IMR-90 (cell line): ENCODE results near the gene C6orf15. TPM values are rescaled to one million over a fixed set of nuclear protein-coding genes. Genes with fewer than 3 reads are reported as not detected.

ENCODE experiments used
- ATAC-seq: fragments of 200-7000 bp; cut with Tn5 transposase; 2 replicates; pipeline ENCODE4 v1.9.1; 2020; ENCODE audit warnings: low read depth, mild to moderate bottlenecking, moderate library complexity
- BruUV-seq: library from RNA; stranded (reverse); fragments of 400-500 nt; replicated peaks from 2 replicates; lab custom pipeline; 2021; lab: Mats Ljungman, UMichigan
- CTCF ChIA-PET: fragments of 300-600 bp; formaldehyde crosslinking; extraction: SDS; loops from one replicate; lab custom pipeline; 2021; ENCODE audit warnings: antibody characterized with exemption; lab: Yijun Ruan, JAX
- POLR2A ChIA-PET: fragments of 300-600 bp; sonication (Branson Sonifier 250); formaldehyde crosslinking; loops from one replicate; lab custom pipeline; 2022; ENCODE audit warnings: antibody characterized with exemption; ENCODE audit not compliant: unreplicated experiment; lab: Charles Lee
- DNase-seq: peaks from one replicate; pipeline ENCODE4 v3.0.0; 2013
- H2AFZ ChIP-seq: replicated peaks from 2 replicates; pipeline ENCODE3; 2013; ENCODE audit warnings: low read length, mild to moderate bottlenecking; ENCODE audit not compliant: poor library complexity
- H2AK5ac ChIP-seq: 2 replicates; pipeline ENCODE4 v1.6.1; 2013; ENCODE audit warnings: low read depth, low read length, inconsistent platforms
- H2AK9ac ChIP-seq: replicated peaks from 2 replicates; pipeline ENCODE3; 2013; ENCODE audit warnings: mild to moderate bottlenecking, low read depth, low read length, moderate library complexity; ENCODE audit not compliant: poor library complexity
- H2BK120ac ChIP-seq: 2 replicates; pipeline ENCODE4 v1.6.1; 2013; ENCODE audit warnings: low read depth, low read length, inconsistent platforms
- H2BK15ac ChIP-seq: 3 replicates; pipeline ENCODE4 v1.6.1; 2013; ENCODE audit warnings: low read depth, low read length, inconsistent platforms
- H2BK20ac ChIP-seq: 2 replicates; pipeline ENCODE4 v1.6.1; 2013; ENCODE audit warnings: low read depth, mild to moderate bottlenecking, inconsistent platforms, low read length, moderate library complexity
- H2BK5ac ChIP-seq: 2 replicates; pipeline ENCODE4 v1.6.1; 2013; ENCODE audit warnings: mild to moderate bottlenecking, low read depth, low read length, inconsistent platforms; ENCODE audit not compliant: poor library complexity, severe bottlenecking
- H3K14ac ChIP-seq: replicated peaks from 2 replicates; pipeline ENCODE4 v1.6.1; 2013; ENCODE audit warnings: low read depth, low read length, inconsistent platforms
- H3K18ac ChIP-seq: 2 replicates; pipeline ENCODE4 v1.6.1; 2013; ENCODE audit warnings: low read depth, low read length, control low read depth
- H3K23ac ChIP-seq: 2 replicates; pipeline ENCODE4 v1.6.1; 2013; ENCODE audit warnings: low read depth, low read length, inconsistent platforms
- H3K27ac ChIP-seq: 2 replicates; pipeline ENCODE4 v1.5.1; 2013; ENCODE audit warnings: mild to moderate bottlenecking, control low read depth, low read length; ENCODE audit not compliant: insufficient read depth
- H3K27me3 ChIP-seq: 2 replicates; pipeline ENCODE4 v1.6.1; 2013; ENCODE audit warnings: low read length; ENCODE audit not compliant: control insufficient read depth, insufficient read depth
- H3K36me3 ChIP-seq: 2 replicates; pipeline ENCODE4 v1.6.1; 2013; ENCODE audit warnings: low read length, mixed read lengths; ENCODE audit not compliant: control insufficient read depth, insufficient read depth
- H3K4ac ChIP-seq: 2 replicates; pipeline ENCODE4 v1.6.1; 2013; ENCODE audit warnings: low read depth, low read length, inconsistent platforms
- H3K4me1 ChIP-seq: 2 replicates; pipeline ENCODE4 v1.6.1; 2013; ENCODE audit warnings: low read length, mixed read lengths; ENCODE audit not compliant: control insufficient read depth, insufficient read depth
- H3K4me2 ChIP-seq: 2 replicates; pipeline ENCODE4 v1.6.1; 2013; ENCODE audit warnings: low read depth, mild to moderate bottlenecking, control low read depth, low read length, moderate library complexity
- H3K4me3 ChIP-seq: 2 replicates; pipeline ENCODE4 v1.5.1; 2013; ENCODE audit warnings: low read depth, mild to moderate bottlenecking, control low read depth, low read length, moderate library complexity; ENCODE audit not compliant: insufficient read depth
- H3K56ac ChIP-seq: 2 replicates; pipeline ENCODE4 v1.6.1; 2013; ENCODE audit warnings: low read length, inconsistent platforms; ENCODE audit not compliant: insufficient read depth; ENCODE audit errors: extremely low read depth
- H3K79me1 ChIP-seq, 2 experiments: 2 replicates each; pipeline ENCODE4 v1.6.1; 2013; ENCODE audit warnings: low read length in 2 of 2, inconsistent platforms in 1 of 2, low read depth in 1 of 2
- H3K9ac ChIP-seq: 2 replicates; pipeline ENCODE4 v1.6.1; 2013; ENCODE audit warnings: low read depth, low read length, control low read depth
- H3K9me1 ChIP-seq: 2 replicates; pipeline ENCODE4 v1.6.1; 2013; ENCODE audit warnings: low read length, inconsistent platforms; ENCODE audit not compliant: insufficient read depth
- H3K9me3 ChIP-seq: 2 replicates; pipeline ENCODE4 v1.6.1; 2013; ENCODE audit warnings: low read length; ENCODE audit not compliant: control insufficient read depth, insufficient read depth
- H4K20me1 ChIP-seq: 2 replicates; pipeline ENCODE4 v1.6.1; 2013; ENCODE audit warnings: low read length, inconsistent platforms; ENCODE audit not compliant: insufficient read depth
- H4K5ac ChIP-seq: 2 replicates; pipeline ENCODE4 v1.6.1; 2013; ENCODE audit warnings: mild to moderate bottlenecking, low read depth, low read length, control low read depth
- H4K8ac ChIP-seq, 2 experiments: 2 replicates each; pipeline ENCODE4 v1.6.1; 2013; ENCODE audit warnings: low read depth in 2 of 2, low read length in 2 of 2, control low read depth in 1 of 2, inconsistent platforms in 1 of 2
- H4K91ac ChIP-seq: 2 replicates; pipeline ENCODE4 v1.6.1; 2013; ENCODE audit warnings: low read depth, low read length, inconsistent platforms; ENCODE audit not compliant: insufficient read depth
- BHLHE40 ChIP-seq: fragments of 150-350 bp; IDR thresholded peaks from 2 replicates; pipeline ENCODE4 v1.6.1; 2016; ENCODE audit warnings: mild to moderate bottlenecking, low read depth, low read length
- CEBPB ChIP-seq: IDR thresholded peaks from 2 replicates; pipeline ENCODE4 v1.6.1; 2012; ENCODE audit warnings: low read depth, low read length, improper control_type of control experiment
- CHD1 ChIP-seq: IDR thresholded peaks from 2 replicates; pipeline ENCODE4 v1.6.1; 2012; ENCODE audit warnings: low read depth, low read length, improper control_type of control experiment
- CTCF ChIP-seq: conservative IDR thresholded peaks from 2 replicates; pipeline ENCODE4 v1.5.1; 2012; ENCODE audit warnings: mild to moderate bottlenecking, low read depth, low read length, improper control_type of control experiment
- FOS ChIP-seq: fragments of 150-350 bp; IDR thresholded peaks from 2 replicates; pipeline ENCODE4 v1.6.1; 2016; ENCODE audit warnings: low read depth, low read length
- MAFK ChIP-seq: IDR thresholded peaks from 2 replicates; pipeline ENCODE4 v1.6.1; 2012; ENCODE audit warnings: low read depth, low read length, improper control_type of control experiment
- MAZ ChIP-seq: IDR thresholded peaks from 2 replicates; pipeline ENCODE4 v1.6.1; 2012; ENCODE audit warnings: low read depth, mild to moderate bottlenecking, low read length, improper control_type of control experiment, moderate library complexity, borderline replicate concordance
- MXI1 ChIP-seq: IDR thresholded peaks from 2 replicates; pipeline ENCODE4 v1.6.1; 2012; ENCODE audit warnings: low read depth, mild to moderate bottlenecking, low read length, moderate library complexity, borderline replicate concordance
- NFE2L2 ChIP-seq: fragments of 150-350 bp; IDR thresholded peaks from 2 replicates; pipeline ENCODE4 v1.6.1; 2016; ENCODE audit warnings: low read depth, mild to moderate bottlenecking, low read length
- POLR2A ChIP-seq: IDR thresholded peaks from 2 replicates; pipeline ENCODE4 v1.6.1; 2012; ENCODE audit warnings: mild to moderate bottlenecking, low read depth, low read length
- RAD21 ChIP-seq: IDR thresholded peaks from 2 replicates; pipeline ENCODE4 v1.6.1; 2012; ENCODE audit warnings: low read length, improper control_type of control experiment
- RCOR1 ChIP-seq: IDR thresholded peaks from 2 replicates; pipeline ENCODE4 v1.6.1; 2012; ENCODE audit warnings: mild to moderate bottlenecking, low read length, improper control_type of control experiment; ENCODE audit not compliant: insufficient replicate concordance
- RFX5 ChIP-seq: IDR thresholded peaks from 2 replicates; pipeline ENCODE4 v1.8.0; 2012; ENCODE audit warnings: low read depth, mild to moderate bottlenecking, low read length, moderate library complexity
- SMC3 ChIP-seq: fragments of 150-350 bp; IDR thresholded peaks from 2 replicates; pipeline ENCODE4 v1.6.1; 2016; ENCODE audit warnings: low read depth, mild to moderate bottlenecking, antibody characterized with exemption, low read length, moderate library complexity
- WGBS, 2 experiments: methylation state at CpG; one replicate each; pipeline versions ENCODE4 v1.1.5 to v1.1.7; 2013; ENCODE audit warnings: missing lambda C conversion rate in 2 of 2; ENCODE audit not compliant: insufficient read length in 1 of 2; ENCODE audit errors: extremely low coverage in 2 of 2; 5-methylcytosine and 5-hydroxymethylcytosine counted together
- dilution Hi-C: fragments of 300-500 bp; cut with HindIII; formaldehyde crosslinking; loops from one replicate; pipeline ENCODE4 v1.14.3; 2018; ENCODE audit warnings: low sequenced_read_pairs; ENCODE audit not compliant: unreplicated experiment
- in situ Hi-C: fragments of 300-500 bp; cut with MboI; formaldehyde crosslinking; loops from 3 replicates; pipeline ENCODE4 v1.14.3; 2019; ENCODE audit warnings: low sequenced_read_pairs, inconsistent platforms, mixed read lengths
- intact Hi-C: fragments of 100-400 bp; cut with micrococcal nuclease; formaldehyde crosslinking; loops from 2 replicates; pipeline ENCODE4 v1.10.0; 2022
- polyA plus RNA-seq, 3 experiments: library from polyadenylated mRNA; depleted of rRNA; stranded (reverse); fragments of >200 nt; gene quantifications; 2 replicates each; pipeline ENCODE4 v1.2.3, GENCODE V29; 2012; ENCODE audit warnings: low replicate concordance in 1 of 3
- total RNA-seq: library from RNA; depleted of rRNA; stranded (reverse); fragments of >200 nt; gene quantifications from 2 replicates; pipeline ENCODE4 v1.2.3, GENCODE V29; 2012
- TF ChIP-seq, protein P1 (sequence below): fragments of 150-350 bp; IDR thresholded peaks from 2 replicates; pipeline ENCODE4 v1.6.1; 2016; ENCODE audit warnings: low read depth, mild to moderate bottlenecking, low read length, moderate library complexity, borderline replicate concordance
- TF ChIP-seq, protein P2 (sequence below): fragments of 150-350 bp; IDR thresholded peaks from 2 replicates; pipeline ENCODE4 v1.6.1; 2017; ENCODE audit warnings: mild to moderate bottlenecking, antibody characterized with exemption, low read length, low read depth

The C6orf15 gene
- total and polyA plus RNA-seq, 2 of the 4 experiments (the other 2 are of a cell fraction): not detected

GRCh38 chr6:31125162-31125561 is 12.8 kb upstream of the C6orf15 start:
- no peak overlapping the region for H2BK5ac ChIP-seq
- no peak overlapping the region for H3K4me3 ChIP-seq
- H3K4me1 ChIP-seq: peaks cover 2% of the 10 kb centered on the region; the same call in 1 of the 2 replicates
- no peak overlapping the region for H3K23ac ChIP-seq
- no peak overlapping the region for H4K91ac ChIP-seq
- no peak overlapping the region for H3K14ac ChIP-seq
- H2BK20ac ChIP-seq: no peak overlapping the region
- no peak overlapping the region for H4K5ac ChIP-seq
- ChIA-PET CTCF (interaction anchor here (0.7 kb wide), 1 partner anchor 22 kb away, joined by 3 read pairs; no protein-coding TSS in a partner anchor), POLR2A (no interaction called here)
- H4K8ac ChIP-seq: no peak overlapping the region
- no peak overlapping the region for H3K27ac ChIP-seq
- dilution Hi-C loops (no loop called here), in situ Hi-C loops (no loop called here), intact Hi-C loops (no loop called here)
- H3K4ac ChIP-seq: no peak overlapping the region
- H4K20me1 ChIP-seq: no peaks in the 10 kb centered on the region; the same call in 1 of the 2 replicates
- no peak overlapping the region for H3K4me2 ChIP-seq
- no peak overlapping the region for H2AK5ac ChIP-seq
- TF ChIP-seq, protein P1, sequence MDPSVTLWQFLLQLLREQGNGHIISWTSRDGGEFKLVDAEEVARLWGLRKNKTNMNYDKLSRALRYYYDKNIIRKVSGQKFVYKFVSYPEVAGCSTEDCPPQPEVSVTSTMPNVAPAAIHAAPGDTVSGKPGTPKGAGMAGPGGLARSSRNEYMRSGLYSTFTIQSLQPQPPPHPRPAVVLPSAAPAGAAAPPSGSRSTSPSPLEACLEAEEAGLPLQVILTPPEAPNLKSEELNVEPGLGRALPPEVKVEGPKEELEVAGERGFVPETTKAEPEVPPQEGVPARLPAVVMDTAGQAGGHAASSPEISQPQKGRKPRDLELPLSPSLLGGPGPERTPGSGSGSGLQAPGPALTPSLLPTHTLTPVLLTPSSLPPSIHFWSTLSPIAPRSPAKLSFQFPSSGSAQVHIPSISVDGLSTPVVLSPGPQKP: no peak
- TF ChIP-seq RAD21 (no peak), NFE2L2 (no peak), MAFK (no peak), BHLHE40 (no peak), CTCF (no peak), POLR2A (no peak), RFX5 (no peak), MXI1 (no peak), CEBPB (no peak), CHD1 (no peak), MAZ (no peak), SMC3 (no peak), FOS (no peak), RCOR1 (no peak)
- TF ChIP-seq, protein P2, sequence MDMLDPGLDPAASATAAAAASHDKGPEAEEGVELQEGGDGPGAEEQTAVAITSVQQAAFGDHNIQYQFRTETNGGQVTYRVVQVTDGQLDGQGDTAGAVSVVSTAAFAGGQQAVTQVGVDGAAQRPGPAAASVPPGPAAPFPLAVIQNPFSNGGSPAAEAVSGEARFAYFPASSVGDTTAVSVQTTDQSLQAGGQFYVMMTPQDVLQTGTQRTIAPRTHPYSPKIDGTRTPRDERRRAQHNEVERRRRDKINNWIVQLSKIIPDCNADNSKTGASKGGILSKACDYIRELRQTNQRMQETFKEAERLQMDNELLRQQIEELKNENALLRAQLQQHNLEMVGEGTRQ: no peak
- H2BK120ac ChIP-seq: no peak overlapping the region
- no peak overlapping the region for H3K18ac ChIP-seq
- H3K56ac ChIP-seq: no peak overlapping the region
- H3K27me3 ChIP-seq: peaks cover 11% of the 10 kb centered on the region
- peak overlapping the region; percentile 58 for H2AFZ ChIP-seq
- no TSS peak for BruUV-seq
- no peaks in the 10 kb centered on the region for H3K9me3 ChIP-seq
- H3K9ac ChIP-seq: no peak overlapping the region
- H3K36me3 ChIP-seq: no peaks in the 10 kb centered on the region
- H2BK15ac ChIP-seq: no peak overlapping the region
- peak overlapping the region; percentile 28 for H2AK9ac ChIP-seq
- H3K79me1 ChIP-seq: no peaks in the 10 kb centered on the region
- 100% methylated on average over 1 of the region's 8 CpGs; no CpG with 5 or more reads in 1 of the 2 experiments for WGBS, 2 experiments
- ATAC-seq: no peak
- no peaks in the 10 kb centered on the region for H3K9me1 ChIP-seq
- DNase-seq: peak; percentile 14
